ENCODE data around the gene CBX2.
A peak's percentile ranks its signal among the peaks of the same experiment; 100 is the strongest.

The CBX2 gene

DNA sequence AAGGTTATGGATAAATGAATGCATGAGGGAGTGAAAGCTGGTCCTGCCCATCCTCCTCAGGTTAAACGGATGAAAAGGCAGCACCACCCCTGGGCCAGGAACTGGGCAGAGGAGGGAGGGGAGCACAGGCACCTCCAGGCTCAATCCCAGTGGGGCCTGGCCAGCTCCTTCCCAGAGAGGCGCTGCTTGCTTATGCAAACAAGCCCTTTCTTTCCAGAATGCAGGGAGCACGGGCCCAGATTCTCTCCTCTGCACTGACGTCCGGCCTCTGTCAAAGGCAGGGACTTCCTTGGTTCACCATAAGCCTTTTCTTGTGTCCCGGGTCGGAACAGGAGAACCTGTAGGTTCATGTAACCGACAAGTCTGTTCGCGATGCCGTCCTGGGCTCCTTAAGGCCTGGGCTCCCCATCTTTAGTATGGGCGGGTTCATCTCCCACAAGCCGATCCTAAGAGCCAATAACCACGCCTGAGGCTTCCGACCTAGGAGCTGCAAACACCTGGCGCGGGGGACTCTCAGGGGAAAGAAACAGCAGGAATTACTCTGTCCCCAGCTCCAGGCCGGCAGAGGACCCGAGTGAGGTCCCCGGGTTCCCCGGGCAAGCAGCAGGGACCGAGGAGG, 30.9 kb upstream of the CBX2 start:
- no peaks in the 10 kb centered on the region for H3K36me3 ChIP-seq
- DNase-seq: no peak
- H3K27me3 ChIP-seq: peaks cover 40% of the 10 kb centered on the region
- no peak overlapping the region for H3K4me3 ChIP-seq (ENCODE audit: low read depth, low read length)
- H3K9me3 ChIP-seq: no peaks in the 10 kb centered on the region
- peaks cover 2% of the 10 kb centered on the region; the same call in 1 of the 2 replicates for H3K4me1 ChIP-seq
- no peak for TF ChIP-seq CTCF (IDR thresholded peaks at IDR 0.05; ENCODE audit: low read depth, low read length)

GRCh38 chr17:79747508-79748294, 30.2 kb upstream of the CBX2 start:
- Histone ChIP-seq H3K4me1 (peaks cover 2% of the 10 kb centered on the region; the same call in 1 of the 2 replicates), H3K36me3 (no peaks in the 10 kb centered on the region), H3K27me3 (peaks cover 40% of the 10 kb centered on the region), H3K9me3 (no peaks in the 10 kb centered on the region), H3K4me3 (ENCODE audit: low read depth, low read length) (peak overlapping the region; percentile 33)
- no peak for TF ChIP-seq CTCF (IDR thresholded peaks at IDR 0.05; ENCODE audit: low read depth, low read length)
- DNase-seq: no peak

DNA sequence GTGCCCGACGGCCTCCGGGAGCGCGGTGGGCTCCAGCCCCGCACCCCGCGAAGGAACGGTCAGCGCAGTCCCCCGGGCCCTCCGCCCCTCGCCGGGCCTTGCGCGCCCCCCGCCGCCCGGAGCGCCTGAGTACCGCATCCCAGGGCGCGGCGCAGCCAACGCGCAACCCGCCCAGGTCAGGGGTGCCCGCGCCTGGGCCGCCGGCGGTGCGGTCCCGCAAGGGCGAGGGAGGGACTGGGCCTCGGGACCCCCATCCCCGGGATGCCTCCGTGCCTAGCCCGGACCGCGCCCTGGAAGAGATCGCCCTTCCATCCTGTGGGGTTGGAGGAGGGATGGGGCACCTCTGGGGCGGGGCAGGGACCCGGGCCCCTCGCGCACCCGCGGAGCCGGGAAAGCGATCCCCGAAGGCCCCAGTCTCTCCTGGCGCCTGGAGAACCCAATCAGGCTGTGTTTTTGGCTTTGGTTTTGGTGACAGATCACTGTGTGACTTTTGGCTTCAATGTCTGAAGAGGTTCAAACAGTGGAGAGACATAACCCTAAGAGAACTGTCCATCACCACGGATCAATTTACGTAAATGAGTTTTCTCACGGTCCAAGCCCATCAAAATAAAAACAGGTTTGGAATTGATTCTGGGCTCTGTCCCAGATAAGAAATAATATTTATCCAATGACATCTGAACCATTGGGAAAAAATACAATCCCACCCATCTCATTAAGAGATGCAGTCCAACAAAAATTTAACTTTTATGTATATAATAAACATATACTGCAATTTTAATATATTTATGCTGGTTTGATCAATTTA, 29.5 kb upstream of the CBX2 start:
- no peak for TF ChIP-seq CTCF (IDR thresholded peaks at IDR 0.05; ENCODE audit: low read depth, low read length)
- Histone ChIP-seq H3K4me3 (ENCODE audit: low read depth, low read length) (no peak overlapping the region), H3K4me1 (peaks cover 2% of the 10 kb centered on the region; the same call in 1 of the 2 replicates), H3K36me3 (no peaks in the 10 kb centered on the region), H3K9me3 (no peaks in the 10 kb centered on the region), H3K27me3 (peaks cover 40% of the 10 kb centered on the region)
- no peak for DNase-seq

DNA sequence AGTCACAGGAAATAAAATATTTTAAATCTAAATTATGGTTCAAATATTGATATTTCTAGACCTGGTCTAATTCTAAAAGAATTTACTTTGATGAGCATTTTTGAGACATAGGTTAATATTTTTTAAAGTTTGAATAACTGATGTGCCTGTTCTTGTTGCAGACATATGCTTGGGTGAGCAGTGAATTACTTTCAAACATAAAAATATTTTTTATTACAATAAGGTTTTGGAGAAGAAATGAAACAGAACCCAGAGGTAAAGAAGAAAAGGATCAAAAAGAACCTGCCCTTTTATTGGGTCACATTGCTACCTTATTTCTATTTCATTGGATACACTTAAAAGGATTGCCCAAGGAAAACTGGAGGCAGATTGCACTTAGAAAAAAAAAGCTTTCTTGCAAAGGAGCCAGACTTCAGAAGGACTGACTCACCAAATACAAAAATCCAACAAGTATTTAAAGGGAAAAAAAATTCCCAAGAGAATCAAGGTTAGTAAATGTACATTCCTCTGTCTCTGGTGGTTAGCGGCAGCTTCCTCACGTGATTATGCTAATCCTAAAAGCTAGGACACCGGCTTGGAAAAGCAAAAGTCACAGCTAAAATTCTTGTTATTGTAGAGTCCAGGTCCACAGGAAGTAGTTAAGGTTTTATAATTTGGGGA, 28.7 kb upstream of the CBX2 start:
- no peak for DNase-seq
- Histone ChIP-seq H3K4me1 (peaks cover 2% of the 10 kb centered on the region; the same call in 1 of the 2 replicates), H3K27me3 (peaks cover 40% of the 10 kb centered on the region), H3K9me3 (no peaks in the 10 kb centered on the region), H3K4me3 (ENCODE audit: low read depth, low read length) (no peak overlapping the region), H3K36me3 (no peaks in the 10 kb centered on the region)
- TF ChIP-seq CTCF (IDR thresholded peaks at IDR 0.05; ENCODE audit: low read depth, low read length): no peak

DNA sequence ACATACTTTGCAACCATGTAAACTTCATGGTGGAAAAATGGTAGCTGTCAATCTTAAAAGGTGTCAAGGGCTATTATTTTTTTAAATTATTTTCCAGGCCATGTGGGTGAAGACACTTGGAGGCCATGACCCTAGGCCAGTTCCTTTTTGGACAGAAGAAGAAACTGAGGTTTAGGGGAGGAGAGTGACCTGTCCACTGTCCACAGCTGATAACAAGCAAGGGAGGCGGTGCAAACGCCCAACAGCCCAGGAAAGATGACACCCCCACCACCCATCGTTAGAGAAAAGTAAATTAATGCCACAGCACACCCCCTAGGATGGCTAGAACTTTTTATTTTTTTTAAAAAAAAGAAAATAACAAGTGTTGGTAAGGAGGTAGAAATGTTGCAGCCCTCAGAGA, 28.0 kb upstream of the CBX2 start:
- TF ChIP-seq CTCF (IDR thresholded peaks at IDR 0.05; ENCODE audit: low read depth, low read length): no peak
- peaks cover 2% of the 10 kb centered on the region; the same call in 1 of the 2 replicates for H3K4me1 ChIP-seq
- DNase-seq: no peak

More for the DNA sequence above, 28.0 kb upstream of the CBX2 start:
- no peak overlapping the region for H3K4me3 ChIP-seq (ENCODE audit: low read depth, low read length)
- peaks cover 40% of the 10 kb centered on the region for H3K27me3 ChIP-seq
- H3K9me3 ChIP-seq: no peaks in the 10 kb centered on the region
- no peaks in the 10 kb centered on the region for H3K36me3 ChIP-seq
